Hepatocyte (in vitro differentiated cells): ENCODE measurements around the gene B4GALT5. TPM values are rescaled to one million over a fixed set of nuclear protein-coding genes. Genes with fewer than 3 reads are reported as not detected.
"Not testable (repeated sequence)": the region's sequence is repeated elsewhere in the genome, so short reads cannot be mapped to it uniquely, and the experiment has no call there.

Experiments
- DNase-seq: peaks from one replicate; pipeline ENCODE4 v3.0.0-alpha.2; 2016; ENCODE audit warnings: low spot score
- H2AFZ ChIP-seq: fragments of 200-600 bp; sonication (generic); 2 replicates; pipeline ENCODE4 v1.6.0; 2016; ENCODE audit warnings: antibody characterized with exemption, mild to moderate bottlenecking
- H3K27ac ChIP-seq: fragments of 200-600 bp; sonication (generic); 2 replicates; pipeline ENCODE4 v1.5.1; 2016; ENCODE audit warnings: mild to moderate bottlenecking
- H3K27me3 ChIP-seq: fragments of 200-600 bp; sonication (generic); 2 replicates; pipeline ENCODE4 v1.6.1; 2016
- H3K36me3 ChIP-seq: fragments of 200-600 bp; sonication (generic); replicated peaks from 2 replicates; pipeline ENCODE4 v1.5.1; 2016; ENCODE audit warnings: low read depth; ENCODE audit not compliant: insufficient read depth
- H3K4me1 ChIP-seq: fragments of 200-600 bp; sonication (generic); 2 replicates; pipeline ENCODE4 v1.5.1; 2016; ENCODE audit warnings: mild to moderate bottlenecking, moderate library complexity; ENCODE audit not compliant: insufficient read depth
- H3K4me2 ChIP-seq: fragments of 200-600 bp; sonication (generic); 2 replicates; pipeline ENCODE4 v1.6.0; 2016
- H3K4me3 ChIP-seq: fragments of 200-600 bp; sonication (generic); 2 replicates; pipeline ENCODE4 v1.5.1; 2016; ENCODE audit warnings: mild to moderate bottlenecking
- H3K79me2 ChIP-seq: fragments of 200-600 bp; sonication (generic); 2 replicates; pipeline ENCODE4 v1.6.0; 2017; ENCODE audit warnings: mild to moderate bottlenecking
- H3K9me2 ChIP-seq: fragments of 200-600 bp; sonication (generic); replicated peaks from 2 replicates; pipeline ENCODE4 v1.6.0; 2017; ENCODE audit warnings: mild to moderate bottlenecking; ENCODE audit not compliant: insufficient read depth
- H3K9me3 ChIP-seq: fragments of 200-600 bp; sonication (generic); 2 replicates; pipeline ENCODE4 v1.5.1; 2016; ENCODE audit warnings: low read depth, mild to moderate bottlenecking
- H4K20me1 ChIP-seq: fragments of 200-600 bp; sonication (generic); 2 replicates; pipeline ENCODE4 v1.6.0; 2016; ENCODE audit warnings: mild to moderate bottlenecking; ENCODE audit not compliant: insufficient read depth, poor library complexity, severe bottlenecking
- CTCF ChIP-seq: fragments of 200-600 bp; sonication (generic); IDR thresholded peaks from 2 replicates; pipeline ENCODE4 v1.5.1; 2016; ENCODE audit warnings: antibody characterized with exemption, mild to moderate bottlenecking; ENCODE audit not compliant: poor library complexity
- EZH2 ChIP-seq: fragments of 200-600 bp; sonication (generic); IDR thresholded peaks from 2 replicates; pipeline ENCODE4 v1.6.1; 2016; ENCODE audit warnings: antibody characterized with exemption, mild to moderate bottlenecking, borderline replicate concordance
- EZH2phosphoT487 ChIP-seq: fragments of 200-600 bp; sonication (generic); IDR thresholded peaks from one replicate; pipeline ENCODE4 v1.6.1; 2018; ENCODE audit warnings: antibody characterized with exemption, mild to moderate bottlenecking, low read depth, moderate library complexity; ENCODE audit not compliant: unreplicated experiment, severe bottlenecking
- WGBS: methylation state at CpG from one replicate; pipeline ENCODE4 v1.1.6; 2016; ENCODE audit warnings: low lambda C conversion rate; ENCODE audit errors: missing lambda C conversion rate; 5-methylcytosine and 5-hydroxymethylcytosine counted together
- polyA plus RNA-seq: library from polyadenylated mRNA; unstranded; fragments of >200 nt; fragmentation: Nextera tagmentation; extraction: Ambion mirVana; gene quantifications from 2 replicates; pipeline ENCODE4 v1.2.1, GENCODE V29; 2016
- total RNA-seq: library from RNA; depleted of rRNA; stranded (reverse); fragments of >200 nt; gene quantifications from 2 replicates; pipeline ENCODE4 v1.2.3, GENCODE V29; 2014

B4GALT5 gene
- total and polyA plus RNA-seq, 2 experiments from 2014 or later = 12.9 to 41.8 TPM

GRCh38 chr20:49629606-49630005 is 84.1 kb downstream of the B4GALT5 start:
- Histone ChIP-seq H3K36me3 (no peaks in the 10 kb centered on the region), H4K20me1 (no peaks in the 10 kb centered on the region), H3K4me3 (no peak overlapping the region), H3K4me2 (no peak overlapping the region), H3K9me3 (peaks cover 5% of the 10 kb centered on the region), H3K27me3 (no peaks in the 10 kb centered on the region), H2AFZ (no peak overlapping the region), H3K9me2 (no peaks in the 10 kb centered on the region), H3K79me2 (no peaks in the 10 kb centered on the region), H3K27ac (no peak overlapping the region), H3K4me1 (no peaks in the 10 kb centered on the region)
- TF ChIP-seq EZH2phosphoT487 (no peak), CTCF (no peak), EZH2 (no peak)
- DNase-seq = no peak
- WGBS = 100% methylated on average over 1 of the region's 1 CpG

- not testable (repeated sequence) for H4K20me1 ChIP-seq, DNase-seq, H3K4me1 ChIP-seq, H3K27ac ChIP-seq, H3K4me3 ChIP-seq, H3K79me2 ChIP-seq, H2AFZ ChIP-seq, H3K27me3 ChIP-seq, H3K9me3 ChIP-seq, H3K36me3 ChIP-seq, H3K4me2 ChIP-seq, H3K9me2 ChIP-seq
- 99% methylated on average over 3 of the region's 3 CpGs for WGBS
Measured at GRCh38 chr20:49628280-49628679, 85.4 kb downstream of the B4GALT5 start.

- Histone ChIP-seq H3K9me2 (no peaks in the 10 kb centered on the region), H3K4me3 (no peak overlapping the region), H4K20me1 (no peaks in the 10 kb centered on the region), H3K9me3 (peaks cover 5% of the 10 kb centered on the region), H3K36me3 (no peaks in the 10 kb centered on the region), H3K27ac (no peak overlapping the region), H3K79me2 (no peaks in the 10 kb centered on the region), H2AFZ (no peak overlapping the region), H3K4me1 (no peaks in the 10 kb centered on the region), H3K4me2 (no peak overlapping the region), H3K27me3 (no peaks in the 10 kb centered on the region)
- no peak for DNase-seq
- WGBS = 70% methylated on average over 6 of the region's 6 CpGs
- no peak for TF ChIP-seq CTCF
- no peak for TF ChIP-seq EZH2
- TF ChIP-seq EZH2phosphoT487 = no peak
Measured at GRCh38 chr20:49627329-49627761, 86.3 kb downstream of the B4GALT5 start.

GRCh38 chr20:49624988-49625387 is 88.7 kb downstream of the B4GALT5 start:
- not testable (repeated sequence) for H3K9me3 ChIP-seq, H2AFZ ChIP-seq, H3K4me3 ChIP-seq, H3K27me3 ChIP-seq, H3K4me1 ChIP-seq, H3K79me2 ChIP-seq, H3K36me3 ChIP-seq, H3K4me2 ChIP-seq, H3K9me2 ChIP-seq, H3K27ac ChIP-seq, H4K20me1 ChIP-seq, DNase-seq
- WGBS = 93% methylated on average over 10 of the region's 10 CpGs

- Histone ChIP-seq H3K4me1 (no peaks in the 10 kb centered on the region), H2AFZ (no peak overlapping the region), H3K27ac (no peak overlapping the region), H3K9me3 (peaks cover 5% of the 10 kb centered on the region), H3K9me2 (no peaks in the 10 kb centered on the region), H3K4me3 (no peak overlapping the region), H3K27me3 (no peaks in the 10 kb centered on the region), H3K4me2 (no peak overlapping the region), H3K36me3 (no peaks in the 10 kb centered on the region), H3K79me2 (no peaks in the 10 kb centered on the region), H4K20me1 (no peaks in the 10 kb centered on the region)
- TF ChIP-seq EZH2phosphoT487 = no peak
- TF ChIP-seq EZH2 = no peak
- no peak for TF ChIP-seq CTCF
- DNase-seq = no peak
- 95% methylated on average over 6 of the region's 6 CpGs for WGBS
Measured at GRCh38 chr20:49624317-49624716, 89.4 kb downstream of the B4GALT5 start.
